Memory B cell (primary cell): Measurements from ENCODE around the gene HOXB1.

Source experiments
- ATAC-seq: fragments of 150-1000 bp; cut with Tn5 transposase; 2 replicates; pipeline ENCODE4 v1.10.0; 2021; ENCODE audit warnings: low read depth, mild to moderate bottlenecking, moderate library complexity
- DNase-seq, 2 donors: peaks; one replicate each; pipeline ENCODE4 v3.0.0; 2022; ENCODE audit warnings: low spot score in 2 of 2
- H3K27ac Mint-ChIP-seq: one replicate; pipeline ENCODE4 v1.8.0; 2022; ENCODE audit warnings: mild to moderate bottlenecking, moderate library complexity, mixed read lengths
- H3K27me3 Mint-ChIP-seq: one replicate; pipeline ENCODE4 v1.8.0; 2022; ENCODE audit warnings: mixed read lengths
- H3K36me3 Mint-ChIP-seq: one replicate; pipeline ENCODE4 v1.8.0; 2022; ENCODE audit warnings: mild to moderate bottlenecking, mixed read lengths
- H3K4me1 Mint-ChIP-seq: one replicate; pipeline ENCODE4 v1.8.0; 2022; ENCODE audit warnings: mixed read lengths
- H3K4me3 Mint-ChIP-seq: one replicate; pipeline ENCODE4 v1.8.0; 2022; ENCODE audit warnings: mild to moderate bottlenecking, moderate library complexity, mixed read lengths
- H3K9me3 Mint-ChIP-seq: one replicate; pipeline ENCODE4 v1.8.0; 2022; ENCODE audit warnings: mixed read lengths

HOXB1 gene

GRCh38 chr17:48563385-48563838, 32.6 kb upstream of the HOXB1 start:
- peaks cover 17% of the 10 kb centered on the region for H3K27me3 Mint-ChIP-seq
- ATAC-seq (no peak), DNase-seq (no peak)
- peaks cover under 1% of the 10 kb centered on the region for H3K4me1 Mint-ChIP-seq
- H3K27ac Mint-ChIP-seq: no peak overlapping the region
- no peaks in the 10 kb centered on the region for H3K9me3 Mint-ChIP-seq
- H3K36me3 Mint-ChIP-seq: no peaks in the 10 kb centered on the region
- H3K4me3 Mint-ChIP-seq: no peak overlapping the region

DNA sequence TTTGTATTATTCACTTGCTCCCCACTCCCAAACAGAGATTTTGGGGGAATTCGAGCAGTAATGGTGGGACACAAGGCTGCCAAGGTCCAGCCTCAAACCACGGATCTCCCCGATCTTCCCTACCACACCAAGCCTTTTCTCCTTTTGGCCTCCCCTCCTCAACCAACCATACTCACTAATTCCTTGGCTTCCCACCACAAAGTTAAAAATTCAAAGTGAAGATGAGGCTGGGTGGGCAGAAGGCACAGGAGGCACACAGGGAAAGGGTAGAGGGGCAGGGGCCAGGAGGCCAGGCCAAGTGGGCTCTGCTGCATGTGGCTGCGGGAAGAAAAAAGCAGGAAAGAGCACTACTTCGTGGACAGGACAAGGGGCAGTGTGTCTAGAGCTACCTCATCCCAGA, 32.1 kb upstream of the HOXB1 start:
- Mint-ChIP-seq H3K36me3 (no peaks in the 10 kb centered on the region), H3K4me3 (no peak overlapping the region), H3K27ac (no peak overlapping the region), H3K4me1 (no peaks in the 10 kb centered on the region), H3K9me3 (no peaks in the 10 kb centered on the region), H3K27me3 (peaks cover 17% of the 10 kb centered on the region)
- DNase-seq (no peak), ATAC-seq (no peak)

GRCh38 chr17:48561884-48562810, 31.3 kb upstream of the HOXB1 start:
- ATAC-seq (no peak), DNase-seq (no peak)
- Mint-ChIP-seq H3K36me3 (no peaks in the 10 kb centered on the region), H3K4me3 (no peak overlapping the region), H3K9me3 (no peaks in the 10 kb centered on the region), H3K27ac (no peak overlapping the region), H3K27me3 (peaks cover 17% of the 10 kb centered on the region), H3K4me1 (no peaks in the 10 kb centered on the region)

GRCh38 chr17:48559840-48560817, 29.3 kb upstream of the HOXB1 start:
- no peak for DNase-seq
- ATAC-seq: no peak
- Mint-ChIP-seq H3K9me3 (no peaks in the 10 kb centered on the region), H3K4me3 (no peak overlapping the region), H3K36me3 (peaks cover 2% of the 10 kb centered on the region), H3K27me3 (peaks cover 22% of the 10 kb centered on the region), H3K4me1 (peaks cover 2% of the 10 kb centered on the region), H3K27ac (no peak overlapping the region)

GRCh38 chr17:48559122-48559839, 28.5 kb upstream of the HOXB1 start:
- H3K36me3 Mint-ChIP-seq: peaks cover 2% of the 10 kb centered on the region
- no peak overlapping the region for H3K4me3 Mint-ChIP-seq
- DNase-seq (no peak), ATAC-seq (no peak)
- peaks cover 2% of the 10 kb centered on the region for H3K4me1 Mint-ChIP-seq
- H3K9me3 Mint-ChIP-seq: no peaks in the 10 kb centered on the region
- H3K27ac Mint-ChIP-seq: no peak overlapping the region
- peaks cover 25% of the 10 kb centered on the region for H3K27me3 Mint-ChIP-seq

GRCh38 chr17:48558831-48559121, 28.0 kb upstream of the HOXB1 start:
- DNase-seq (no peak), ATAC-seq (no peak)
- H3K4me3 Mint-ChIP-seq: no peak overlapping the region
- H3K36me3 Mint-ChIP-seq: peaks cover 2% of the 10 kb centered on the region
- peaks cover 24% of the 10 kb centered on the region for H3K27me3 Mint-ChIP-seq
- no peak overlapping the region for H3K27ac Mint-ChIP-seq
- peaks cover 2% of the 10 kb centered on the region for H3K4me1 Mint-ChIP-seq
- no peaks in the 10 kb centered on the region for H3K9me3 Mint-ChIP-seq

DNA sequence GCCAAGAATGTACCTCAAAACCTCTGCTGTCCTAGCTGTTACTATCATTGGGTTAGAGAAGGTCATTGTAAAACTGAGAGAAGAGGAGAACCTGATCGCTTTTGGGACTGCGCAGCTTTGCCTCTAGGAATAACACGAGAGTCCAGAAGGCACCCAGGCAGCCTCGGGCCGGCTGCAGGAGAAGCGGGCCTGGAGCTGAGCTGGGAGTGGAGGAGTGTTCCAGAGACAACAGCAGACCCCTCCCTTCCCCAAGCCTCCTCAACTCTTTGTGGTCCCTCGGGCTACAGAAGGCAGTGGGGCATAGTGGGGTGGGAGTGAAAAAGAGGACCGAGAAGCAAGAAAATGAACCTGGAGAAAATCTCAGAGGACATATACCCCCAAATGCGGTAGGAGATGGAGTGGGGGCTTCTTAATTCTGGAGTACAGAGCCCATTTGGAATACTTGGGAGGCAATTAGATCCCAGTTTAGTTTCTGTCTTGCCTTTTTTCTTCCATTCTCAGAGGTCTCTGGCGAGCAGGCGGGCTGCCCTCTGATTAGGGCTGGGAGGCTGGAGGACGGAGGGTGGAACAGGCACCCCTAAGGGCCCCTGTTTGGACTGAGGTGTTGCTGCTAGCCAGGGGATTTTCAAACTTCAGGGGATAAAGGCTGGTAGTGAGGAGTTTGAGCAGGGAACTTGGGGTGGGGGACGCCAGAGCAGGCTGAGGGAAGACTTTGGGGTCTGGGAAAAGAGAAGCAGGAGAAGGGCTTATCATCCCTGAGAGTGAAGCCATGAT, 27.4 kb upstream of the HOXB1 start:
- Mint-ChIP-seq H3K9me3 (no peaks in the 10 kb centered on the region), H3K4me3 (no peak overlapping the region), H3K36me3 (peaks cover 3% of the 10 kb centered on the region), H3K27me3 (peaks cover 23% of the 10 kb centered on the region), H3K27ac (no peak overlapping the region), H3K4me1 (peaks cover 2% of the 10 kb centered on the region)
- no peak for DNase-seq
- no peak for ATAC-seq

DNA sequence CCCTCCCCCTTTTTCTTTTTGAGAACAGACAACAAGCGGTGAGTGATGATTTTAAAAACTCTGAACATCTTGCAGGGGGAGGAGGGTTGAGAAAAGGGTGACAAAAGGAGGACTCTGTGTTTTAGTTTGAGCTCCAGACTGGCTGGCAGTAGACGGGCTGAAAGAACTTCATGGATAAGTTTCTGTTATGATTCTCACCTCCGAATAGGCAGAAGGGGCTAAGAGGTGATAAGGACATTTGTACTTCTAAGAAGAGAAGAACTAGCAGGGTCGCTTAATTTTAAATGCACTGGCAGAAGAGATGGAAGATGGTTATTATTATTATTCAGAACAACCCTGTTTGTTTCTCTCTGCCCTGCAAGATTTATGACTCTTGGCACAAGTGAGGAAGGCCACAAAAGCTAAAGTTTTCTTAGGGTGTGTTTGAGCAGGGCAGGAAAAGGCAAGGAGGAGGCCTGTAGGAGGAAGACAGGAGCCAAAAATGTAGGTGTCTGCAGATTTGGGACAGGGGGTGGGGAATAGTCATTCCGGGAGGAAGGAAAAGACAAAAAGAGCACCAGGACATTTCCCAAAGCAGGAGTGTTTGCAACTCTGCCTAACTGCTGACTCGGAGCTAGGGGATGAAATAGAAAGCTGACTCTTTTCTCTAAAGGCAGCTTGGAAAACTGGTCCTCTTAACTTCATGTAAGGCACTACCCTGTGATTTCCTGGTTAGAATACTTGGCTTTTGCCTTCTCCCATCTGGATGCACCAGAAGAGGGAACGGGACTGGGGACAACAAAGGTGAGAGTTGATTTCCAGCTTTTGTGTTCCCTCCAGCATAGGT, 26.0 kb upstream of the HOXB1 start:
- Mint-ChIP-seq H3K4me1 (peaks cover 2% of the 10 kb centered on the region), H3K27me3 (peaks cover 21% of the 10 kb centered on the region), H3K4me3 (no peak overlapping the region), H3K36me3 (peaks cover 3% of the 10 kb centered on the region), H3K27ac (no peak overlapping the region), H3K9me3 (no peaks in the 10 kb centered on the region)
- ATAC-seq (no peak), DNase-seq (no peak)

- Mint-ChIP-seq H3K4me1 (peaks cover 2% of the 10 kb centered on the region), H3K36me3 (peaks cover 3% of the 10 kb centered on the region), H3K4me3 (no peak overlapping the region), H3K27me3 (peaks cover 18% of the 10 kb centered on the region), H3K27ac (no peak overlapping the region), H3K9me3 (no peaks in the 10 kb centered on the region)
- ATAC-seq (no peak), DNase-seq (no peak)
Measured at GRCh38 chr17:48556229-48556575, 25.4 kb upstream of the HOXB1 start.

- DNase-seq: no peak
- Mint-ChIP-seq H3K9me3 (no peaks in the 10 kb centered on the region), H3K4me3 (no peak overlapping the region), H3K27me3 (peaks cover 16% of the 10 kb centered on the region), H3K4me1 (peaks cover 2% of the 10 kb centered on the region), H3K27ac (no peak overlapping the region), H3K36me3 (peaks cover 3% of the 10 kb centered on the region)
- no peak for ATAC-seq
Measured at GRCh38 chr17:48555258-48556228, 24.7 kb upstream of the HOXB1 start.

- no peak overlapping the region for H3K27ac Mint-ChIP-seq
- ATAC-seq (no peak), DNase-seq (no peak)
- H3K27me3 Mint-ChIP-seq: peaks cover 17% of the 10 kb centered on the region
- no peaks in the 10 kb centered on the region for H3K9me3 Mint-ChIP-seq
- peaks cover 2% of the 10 kb centered on the region for H3K4me1 Mint-ChIP-seq
- no peak overlapping the region for H3K4me3 Mint-ChIP-seq
- peaks cover 3% of the 10 kb centered on the region for H3K36me3 Mint-ChIP-seq
Measured at GRCh38 chr17:48554412-48555257, 23.8 kb upstream of the HOXB1 start.
